ENCODE measurements around the gene VIM.
A peak's percentile ranks its signal among the peaks of the same experiment; 100 is the strongest.
"Not testable (repeated sequence)": the region's sequence is repeated elsewhere in the genome, so short reads cannot be mapped to it uniquely, and the experiment has no call there.

Gene VIM

GRCh38 chr10:17262502-17262901 lies 34.5 kb downstream of the VIM start:
- DNase-seq: no peak
- Histone ChIP-seq H3K27ac (no peak overlapping the region), H3K36me3 (replicated peaks) (no peaks in the 10 kb centered on the region), H3K4me3 (ENCODE audit: low read depth, low read length) (no peak overlapping the region), H3K27me3 (replicated peaks) (no peaks in the 10 kb centered on the region)
- in situ Hi-C loops (cut with HindIII; ENCODE audit: low pct_ligation_motif_present, low sequenced_read_pairs): no loop called here
- TF ChIP-seq CTCF (IDR thresholded peaks at IDR 0.05; ENCODE audit: low read depth, low read length, missing control alignments): no peak

GRCh38 chr10:17263580-17263979 lies 35.5 kb downstream of the VIM start:
- H3K36me3 ChIP-seq (replicated peaks): no peaks in the 10 kb centered on the region
- no peak overlapping the region for H3K27ac ChIP-seq
- H3K27me3 ChIP-seq (replicated peaks): no peaks in the 10 kb centered on the region
- H3K4me3 ChIP-seq (ENCODE audit: low read depth, low read length): no peak overlapping the region
- in situ Hi-C loops (cut with HindIII; ENCODE audit: low pct_ligation_motif_present, low sequenced_read_pairs): no loop called here
- no peak for TF ChIP-seq CTCF (IDR thresholded peaks at IDR 0.05; ENCODE audit: low read depth, low read length, missing control alignments)
- DNase-seq: no peak

GRCh38 chr10:17265468-17265867 lies 37.4 kb downstream of the VIM start:
- no peak for DNase-seq
- H3K27me3 ChIP-seq (replicated peaks): no peaks in the 10 kb centered on the region
- no peak overlapping the region for H3K4me3 ChIP-seq (ENCODE audit: low read depth, low read length)
- H3K36me3 ChIP-seq (replicated peaks): no peaks in the 10 kb centered on the region
- in situ Hi-C loops (cut with HindIII; ENCODE audit: low pct_ligation_motif_present, low sequenced_read_pairs): no loop called here
- H3K27ac ChIP-seq: no peak overlapping the region
- no peak for TF ChIP-seq CTCF (IDR thresholded peaks at IDR 0.05; ENCODE audit: low read depth, low read length, missing control alignments)

- H3K36me3 ChIP-seq (replicated peaks); DNase-seq; H3K27me3 ChIP-seq (replicated peaks); H3K4me3 ChIP-seq (ENCODE audit: low read depth, low read length); H3K27ac ChIP-seq; in situ Hi-C loops (cut with HindIII; ENCODE audit: low pct_ligation_motif_present, low sequenced_read_pairs): not testable (repeated sequence)
These were observed 38.5 kb downstream of the VIM start for GRCh38 chr10:17266549-17266948.

- no peaks in the 10 kb centered on the region for H3K27me3 ChIP-seq (replicated peaks)
- DNase-seq: no peak
- H3K4me3 ChIP-seq (ENCODE audit: low read depth, low read length): no peak overlapping the region
- no peak overlapping the region for H3K27ac ChIP-seq
- in situ Hi-C loops (cut with HindIII; ENCODE audit: low pct_ligation_motif_present, low sequenced_read_pairs): no loop called here
- H3K36me3 ChIP-seq (replicated peaks): no peaks in the 10 kb centered on the region
- no peak for TF ChIP-seq CTCF (IDR thresholded peaks at IDR 0.05; ENCODE audit: low read depth, low read length, missing control alignments)
These were observed 44.6 kb downstream of the VIM start for GRCh38 chr10:17272648-17273047.

- DNase-seq: peak; percentile 47
- TF ChIP-seq CTCF (IDR thresholded peaks at IDR 0.05; ENCODE audit: low read depth, low read length, missing control alignments): no peak
- Histone ChIP-seq H3K4me3 (ENCODE audit: low read depth, low read length) (no peak overlapping the region), H3K27ac (no peak overlapping the region), H3K36me3 (replicated peaks) (no peaks in the 10 kb centered on the region), H3K27me3 (replicated peaks) (no peaks in the 10 kb centered on the region)
- in situ Hi-C loops (cut with HindIII; ENCODE audit: low pct_ligation_motif_present, low sequenced_read_pairs): no loop called here
These were observed 45.4 kb downstream of the VIM start for GRCh38 chr10:17273403-17273802.
